HL-60 (cell line): ENCODE results near the gene KRTAP10-1.

Experiments
- DNase-seq, 2 experiments: peaks; one replicate each; pipeline ENCODE4 v3.0.0-alpha.2; 2010 to 2020; ENCODE audit warnings: low read depth in 1 of 2, low spot score in 1 of 2
- H3K27ac ChIP-seq: fragments of 250-450 bp; sonication (Bioruptor Pico); replicated peaks from 2 replicates; pipeline ENCODE4 v1.5.1; 2020; ENCODE audit warnings: mild to moderate bottlenecking, moderate library complexity
- H3K27me3 ChIP-seq: fragments of 250-450 bp; sonication (Bioruptor Pico); 2 replicates; pipeline ENCODE4 v1.5.1; 2021; ENCODE audit warnings: mild to moderate bottlenecking, moderate library complexity; ENCODE audit not compliant: insufficient read depth, poor library complexity, severe bottlenecking
- H3K4me3 ChIP-seq: replicated peaks from 2 replicates; pipeline ENCODE4 v1.5.1; 2011; ENCODE audit warnings: mild to moderate bottlenecking, control low read depth, low read length; ENCODE audit not compliant: insufficient read depth
- GABPA ChIP-seq: IDR thresholded peaks from 2 replicates; pipeline ENCODE4 v1.6.1; 2012; ENCODE audit warnings: low read depth
- POLR2AphosphoS5 ChIP-seq: IDR thresholded peaks from 2 replicates; pipeline ENCODE4 v1.6.1; 2012; ENCODE audit warnings: low read depth
- SPI1 ChIP-seq: IDR thresholded peaks from 2 replicates; pipeline ENCODE4 v1.6.1; 2012; ENCODE audit warnings: low read depth, mild to moderate bottlenecking, borderline replicate concordance
- TF ChIP-seq, protein P1 (sequence below): IDR thresholded peaks from 2 replicates; pipeline ENCODE4 v1.6.1; 2012; ENCODE audit warnings: low read depth; ENCODE audit not compliant: insufficient replicate concordance
- TF ChIP-seq, protein P2 (sequence below): IDR thresholded peaks from one replicate; pipeline ENCODE4 v1.5.1; 2011; ENCODE audit warnings: low read length, control low read depth, inconsistent platforms; ENCODE audit not compliant: insufficient read depth

Gene KRTAP10-1

DNA sequence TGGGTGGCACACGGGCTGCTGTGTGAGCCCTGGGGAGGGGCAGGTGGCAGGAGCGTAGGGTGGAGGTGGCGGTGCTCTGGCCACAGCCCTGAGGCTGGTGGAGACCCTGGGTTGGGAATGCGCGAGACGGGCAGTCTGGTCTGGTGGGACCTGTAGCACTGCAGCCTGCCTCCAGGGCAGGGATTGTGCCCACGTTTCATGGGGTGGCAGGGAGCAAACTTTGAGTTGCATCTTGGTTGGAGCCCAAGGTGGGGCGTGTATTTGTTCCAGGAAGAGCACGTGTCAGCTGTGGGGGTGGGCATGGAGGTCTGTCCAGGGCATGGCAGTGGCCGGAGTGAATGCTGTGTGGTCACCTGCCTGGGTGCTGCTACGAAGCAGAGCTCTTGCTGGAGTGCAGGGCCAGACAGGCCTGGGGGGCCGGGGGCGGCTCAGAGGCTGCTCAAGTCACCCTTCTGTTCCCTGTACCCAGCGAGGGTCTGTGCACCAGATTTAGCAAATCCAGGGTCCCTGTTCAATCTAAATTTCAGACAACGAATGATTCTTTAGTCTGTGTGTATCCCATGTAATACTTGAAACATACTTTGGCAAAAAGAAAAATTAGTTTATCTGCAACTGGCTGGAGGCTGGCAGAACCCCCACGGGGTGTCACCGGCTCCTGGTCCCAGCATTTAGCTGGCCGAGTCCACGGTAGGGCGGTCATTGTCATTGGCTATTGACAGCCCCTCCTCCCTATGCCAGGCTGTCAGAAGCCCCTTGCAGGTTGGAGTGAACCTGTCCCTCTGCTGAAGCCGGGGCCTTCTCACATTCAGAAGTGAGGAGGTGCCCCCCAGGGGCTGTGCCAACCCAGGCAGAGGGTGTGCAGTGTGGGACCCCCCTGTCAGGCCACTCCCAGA lies 27.3 kb downstream of the KRTAP10-1 start:
- Histone ChIP-seq H3K4me3 (no peak overlapping the region), H3K27ac (no peak overlapping the region), H3K27me3 (no peaks in the 10 kb centered on the region)
- TF ChIP-seq, protein P1, sequence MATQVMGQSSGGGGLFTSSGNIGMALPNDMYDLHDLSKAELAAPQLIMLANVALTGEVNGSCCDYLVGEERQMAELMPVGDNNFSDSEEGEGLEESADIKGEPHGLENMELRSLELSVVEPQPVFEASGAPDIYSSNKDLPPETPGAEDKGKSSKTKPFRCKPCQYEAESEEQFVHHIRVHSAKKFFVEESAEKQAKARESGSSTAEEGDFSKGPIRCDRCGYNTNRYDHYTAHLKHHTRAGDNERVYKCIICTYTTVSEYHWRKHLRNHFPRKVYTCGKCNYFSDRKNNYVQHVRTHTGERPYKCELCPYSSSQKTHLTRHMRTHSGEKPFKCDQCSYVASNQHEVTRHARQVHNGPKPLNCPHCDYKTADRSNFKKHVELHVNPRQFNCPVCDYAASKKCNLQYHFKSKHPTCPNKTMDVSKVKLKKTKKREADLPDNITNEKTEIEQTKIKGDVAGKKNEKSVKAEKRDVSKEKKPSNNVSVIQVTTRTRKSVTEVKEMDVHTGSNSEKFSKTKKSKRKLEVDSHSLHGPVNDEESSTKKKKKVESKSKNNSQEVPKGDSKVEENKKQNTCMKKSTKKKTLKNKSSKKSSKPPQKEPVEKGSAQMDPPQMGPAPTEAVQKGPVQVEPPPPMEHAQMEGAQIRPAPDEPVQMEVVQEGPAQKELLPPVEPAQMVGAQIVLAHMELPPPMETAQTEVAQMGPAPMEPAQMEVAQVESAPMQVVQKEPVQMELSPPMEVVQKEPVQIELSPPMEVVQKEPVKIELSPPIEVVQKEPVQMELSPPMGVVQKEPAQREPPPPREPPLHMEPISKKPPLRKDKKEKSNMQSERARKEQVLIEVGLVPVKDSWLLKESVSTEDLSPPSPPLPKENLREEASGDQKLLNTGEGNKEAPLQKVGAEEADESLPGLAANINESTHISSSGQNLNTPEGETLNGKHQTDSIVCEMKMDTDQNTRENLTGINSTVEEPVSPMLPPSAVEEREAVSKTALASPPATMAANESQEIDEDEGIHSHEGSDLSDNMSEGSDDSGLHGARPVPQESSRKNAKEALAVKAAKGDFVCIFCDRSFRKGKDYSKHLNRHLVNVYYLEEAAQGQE = no peak
- TF ChIP-seq GABPA = no peak
- TF ChIP-seq POLR2AphosphoS5 = no peak
- TF ChIP-seq SPI1 = no peak
- TF ChIP-seq, protein P2, sequence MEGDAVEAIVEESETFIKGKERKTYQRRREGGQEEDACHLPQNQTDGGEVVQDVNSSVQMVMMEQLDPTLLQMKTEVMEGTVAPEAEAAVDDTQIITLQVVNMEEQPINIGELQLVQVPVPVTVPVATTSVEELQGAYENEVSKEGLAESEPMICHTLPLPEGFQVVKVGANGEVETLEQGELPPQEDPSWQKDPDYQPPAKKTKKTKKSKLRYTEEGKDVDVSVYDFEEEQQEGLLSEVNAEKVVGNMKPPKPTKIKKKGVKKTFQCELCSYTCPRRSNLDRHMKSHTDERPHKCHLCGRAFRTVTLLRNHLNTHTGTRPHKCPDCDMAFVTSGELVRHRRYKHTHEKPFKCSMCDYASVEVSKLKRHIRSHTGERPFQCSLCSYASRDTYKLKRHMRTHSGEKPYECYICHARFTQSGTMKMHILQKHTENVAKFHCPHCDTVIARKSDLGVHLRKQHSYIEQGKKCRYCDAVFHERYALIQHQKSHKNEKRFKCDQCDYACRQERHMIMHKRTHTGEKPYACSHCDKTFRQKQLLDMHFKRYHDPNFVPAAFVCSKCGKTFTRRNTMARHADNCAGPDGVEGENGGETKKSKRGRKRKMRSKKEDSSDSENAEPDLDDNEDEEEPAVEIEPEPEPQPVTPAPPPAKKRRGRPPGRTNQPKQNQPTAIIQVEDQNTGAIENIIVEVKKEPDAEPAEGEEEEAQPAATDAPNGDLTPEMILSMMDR = no peak
- no peak for DNase-seq

DNA sequence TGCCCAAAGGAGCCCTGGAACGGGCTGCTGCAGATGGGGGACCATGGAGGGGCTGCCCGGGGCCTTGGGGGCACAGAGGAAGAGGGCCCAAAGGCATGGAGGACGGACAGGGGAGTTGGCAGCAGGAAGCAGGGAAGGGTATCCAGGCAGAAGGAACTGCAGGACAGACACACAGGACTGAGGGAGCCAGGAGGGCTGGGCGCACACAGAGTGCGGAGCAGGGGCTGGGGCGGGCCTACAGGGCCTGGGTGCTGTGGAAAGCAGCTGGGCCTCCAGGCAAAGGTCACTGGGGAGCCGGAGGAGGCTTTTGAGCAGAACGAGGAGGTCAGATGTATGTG lies 28.1 kb downstream of the KRTAP10-1 start:
- Histone ChIP-seq H3K27me3 (no peaks in the 10 kb centered on the region), H3K4me3 (no peak overlapping the region), H3K27ac (no peak overlapping the region)
- TF ChIP-seq, protein P1 = no peak
- TF ChIP-seq GABPA = no peak
- no peak for TF ChIP-seq SPI1
- TF ChIP-seq, protein P2 = no peak
- TF ChIP-seq POLR2AphosphoS5 = no peak
- no peak for DNase-seq

DNA sequence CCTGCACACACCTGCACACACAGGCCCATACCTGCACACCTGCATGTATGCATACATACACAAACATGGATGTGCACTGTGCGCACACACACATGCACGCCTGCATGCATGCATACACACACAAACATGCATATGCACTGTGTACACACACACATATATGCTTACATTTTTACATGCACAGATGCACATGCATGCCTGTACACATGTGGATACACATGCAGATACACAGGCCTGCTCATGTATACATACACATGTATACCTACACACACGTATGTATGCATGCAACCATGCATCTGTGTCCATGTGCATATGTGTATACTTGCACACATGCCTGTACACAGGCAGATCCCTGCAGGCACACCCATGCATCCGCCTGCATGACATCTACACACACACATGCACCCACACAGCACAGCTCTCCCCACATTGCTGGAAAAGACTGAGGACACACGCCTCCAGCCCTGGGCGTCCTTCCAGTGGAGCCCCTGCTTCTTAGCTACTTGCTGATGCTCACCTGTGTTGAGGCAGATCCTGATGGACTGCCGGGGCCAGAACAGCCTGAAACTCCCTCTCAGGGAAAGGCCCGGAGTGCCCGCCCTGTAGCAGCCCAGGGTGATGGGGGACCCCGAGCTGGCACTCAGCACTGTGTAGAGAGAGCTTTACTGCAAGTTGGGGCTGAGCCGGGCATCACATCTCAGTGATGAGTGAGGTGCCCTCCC lies 28.6 kb downstream of the KRTAP10-1 start:
- H3K27me3 ChIP-seq = no peaks in the 10 kb centered on the region

More for the DNA sequence above, 28.6 kb downstream of the KRTAP10-1 start:
- TF ChIP-seq, protein P1 = no peak
- no peak for TF ChIP-seq GABPA
- TF ChIP-seq POLR2AphosphoS5 = no peak
- TF ChIP-seq, protein P2 = no peak
- TF ChIP-seq SPI1 = no peak
- DNase-seq = no peak
- Histone ChIP-seq H3K4me3 (no peak overlapping the region), H3K27ac (no peak overlapping the region)
